Activated T-cell treated with anti-CD3 and anti-CD28 coated beads for 24 hours (primary cell): Measurements from ENCODE around the gene BLNK.

Experiments
- DNase-seq: peaks from one replicate; pipeline ENCODE4 v3.0.0-alpha.2; 2020; ENCODE audit warnings: low read depth

The BLNK gene

GRCh38 chr10:96261930-96262329 lies 9.4 kb downstream of the BLNK start:
- DNase-seq: no peak

DNA sequence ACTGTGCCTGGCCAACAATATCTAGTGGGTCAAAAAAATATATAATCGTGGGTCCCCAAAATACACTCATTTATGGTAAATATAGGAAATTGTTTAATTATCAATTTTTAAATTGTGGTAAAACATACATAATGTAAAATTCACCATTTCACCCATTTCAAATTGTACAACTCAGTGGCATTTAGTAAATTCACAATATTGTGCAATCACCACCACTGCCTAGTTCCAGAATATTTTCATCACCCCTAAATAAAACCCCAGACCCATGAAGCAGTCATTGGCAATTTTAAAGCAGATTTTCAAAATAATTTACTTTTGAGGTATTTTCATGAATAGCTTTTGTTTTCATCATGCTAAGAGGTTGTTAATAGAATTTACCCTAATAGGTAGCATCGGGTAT lies 10.2 kb downstream of the BLNK start:
- DNase-seq: no peak

GRCh38 chr10:96260014-96260413 lies 11.4 kb downstream of the BLNK start:
- DNase-seq: no peak

- DNase-seq: no peak
Measured at GRCh38 chr10:96259150-96259549, 12.2 kb downstream of the BLNK start.

DNA sequence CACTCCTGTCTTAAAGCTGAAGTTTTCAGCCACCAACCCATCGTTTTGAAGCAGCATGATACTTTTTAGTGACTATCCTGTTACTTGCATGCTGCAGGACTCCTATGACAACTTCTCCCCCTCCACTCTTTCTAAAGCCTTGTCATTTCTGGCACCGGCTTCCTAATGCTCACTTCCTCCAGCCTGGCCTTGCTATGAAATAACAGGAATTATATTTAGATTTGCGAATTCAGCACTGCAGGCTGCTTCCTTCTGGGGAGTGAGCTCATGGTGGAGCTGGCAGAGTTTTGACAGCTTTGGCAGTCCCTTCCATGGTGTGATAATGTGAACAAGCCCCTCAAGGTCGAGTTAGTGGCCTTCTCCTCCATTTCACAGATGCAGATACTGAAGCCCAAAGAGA lies 13.4 kb downstream of the BLNK start:
- DNase-seq: no peak

DNA sequence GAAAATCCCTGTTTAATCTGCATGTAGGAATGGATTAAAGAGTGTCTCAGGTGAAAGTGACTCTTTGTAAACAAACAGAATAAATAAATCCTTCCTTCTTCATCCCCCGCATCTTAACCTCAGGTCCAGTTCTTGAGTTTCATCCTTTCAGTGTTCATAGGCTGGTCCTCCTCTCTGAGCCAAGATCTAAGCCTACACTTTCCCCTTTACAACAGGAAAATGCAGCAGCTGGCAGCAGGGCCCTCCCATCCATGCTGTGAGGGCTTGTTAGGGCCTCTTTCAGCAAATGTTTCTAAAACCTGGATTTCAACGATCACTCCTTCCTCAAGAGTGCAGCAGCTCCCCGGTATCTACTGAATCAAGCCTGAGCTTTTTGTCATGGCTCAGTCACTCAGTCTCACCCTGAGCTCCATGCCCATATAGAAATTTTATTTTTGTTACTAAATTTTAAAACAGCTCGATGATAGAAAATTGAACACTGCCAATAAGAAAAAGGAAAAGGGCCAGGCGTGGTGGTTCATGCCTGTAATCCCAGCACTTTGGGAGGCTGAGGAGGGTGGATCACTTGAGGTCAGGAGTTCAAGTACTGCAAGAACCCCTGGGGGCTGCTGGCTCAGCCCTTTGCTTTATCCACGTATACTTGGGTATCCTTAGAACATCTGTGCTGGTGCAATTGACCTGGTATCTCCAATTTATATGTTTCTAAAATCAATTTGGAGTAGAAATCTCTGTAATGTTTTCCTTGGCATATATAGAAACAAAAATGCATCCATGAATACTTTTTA lies 15.6 kb downstream of the BLNK start:
- DNase-seq: no peak

GRCh38 chr10:96254976-96255375 lies 16.4 kb downstream of the BLNK start:
- no peak for DNase-seq

- no peak for DNase-seq
Measured at GRCh38 chr10:96252730-96253129, 18.6 kb downstream of the BLNK start.

DNA sequence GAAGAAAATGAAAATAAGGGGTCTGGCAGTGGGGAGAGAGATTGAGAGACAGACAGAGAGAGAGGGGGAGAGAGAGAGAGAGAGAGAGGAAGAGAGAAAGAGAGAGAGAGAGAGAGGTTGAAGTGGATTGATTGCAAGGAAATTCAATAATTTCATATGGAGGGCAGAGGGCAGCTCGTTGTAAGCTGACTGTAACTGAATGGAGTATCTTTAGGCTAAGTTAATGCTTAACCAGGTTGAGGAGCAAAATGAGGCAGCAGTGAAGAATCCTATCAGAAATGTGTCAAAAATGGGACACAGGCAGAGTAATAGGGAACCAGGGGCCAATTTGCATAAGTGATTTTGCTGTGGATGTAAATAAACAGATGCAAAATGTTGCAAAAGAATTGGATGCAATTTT lies 21.0 kb downstream of the BLNK start:
- no peak for DNase-seq

DNA sequence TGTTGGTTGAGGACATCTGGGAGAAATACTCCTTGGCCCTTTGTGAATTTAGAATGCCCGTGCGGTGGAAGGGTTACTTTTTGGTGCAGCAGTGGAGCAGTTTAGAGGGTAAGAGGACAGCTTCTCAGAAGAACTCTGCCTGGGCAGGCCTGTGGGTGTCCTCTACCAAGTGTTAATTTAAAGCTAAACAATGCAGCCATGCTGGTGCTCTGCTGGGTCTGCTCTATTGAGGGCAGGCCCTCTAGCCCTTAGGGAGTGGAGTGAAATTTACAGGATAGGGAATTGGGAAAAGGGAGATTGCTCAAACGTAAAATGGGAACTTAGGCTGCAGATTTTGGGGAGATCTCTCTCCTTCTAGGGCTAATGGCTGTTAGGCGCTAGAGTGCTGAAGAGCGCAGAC lies 22.1 kb downstream of the BLNK start:
- no peak for DNase-seq

DNA sequence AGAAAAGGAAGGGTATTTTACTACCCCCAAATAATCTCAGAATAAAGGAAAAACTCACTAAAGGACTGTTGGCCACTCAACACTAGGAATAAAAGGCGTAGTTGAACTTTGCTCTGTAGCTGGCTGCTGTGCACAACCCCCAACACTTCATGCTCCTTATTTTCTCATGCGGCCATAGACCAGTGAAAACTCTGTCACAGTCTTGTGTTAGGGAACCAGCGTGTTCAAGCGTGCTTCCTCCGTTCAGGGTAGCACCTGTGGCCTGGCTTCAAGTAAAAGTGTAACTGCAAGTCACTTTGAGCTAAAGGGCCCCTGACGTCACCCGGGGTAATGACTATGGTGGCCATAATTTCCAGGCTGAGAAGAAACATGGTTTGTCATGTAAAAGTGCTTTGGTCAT lies 27.0 kb downstream of the BLNK start:
- DNase-seq: no peak

GRCh38 chr10:96243296-96243695 lies 28.1 kb downstream of the BLNK start:
- DNase-seq: no peak

- DNase-seq: no peak
Measured at GRCh38 chr10:96242822-96243221, 28.5 kb downstream of the BLNK start.

- DNase-seq: no peak
Measured at GRCh38 chr10:96238646-96239623, 32.4 kb downstream of the BLNK start.

- DNase-seq: no peak
Measured at GRCh38 chr10:96236876-96237275, 34.5 kb downstream of the BLNK start.

GRCh38 chr10:96236090-96236478 lies 35.3 kb downstream of the BLNK start:
- no peak for DNase-seq

- no peak for DNase-seq
Measured at GRCh38 chr10:96235326-96236089, 35.9 kb downstream of the BLNK start.

DNA sequence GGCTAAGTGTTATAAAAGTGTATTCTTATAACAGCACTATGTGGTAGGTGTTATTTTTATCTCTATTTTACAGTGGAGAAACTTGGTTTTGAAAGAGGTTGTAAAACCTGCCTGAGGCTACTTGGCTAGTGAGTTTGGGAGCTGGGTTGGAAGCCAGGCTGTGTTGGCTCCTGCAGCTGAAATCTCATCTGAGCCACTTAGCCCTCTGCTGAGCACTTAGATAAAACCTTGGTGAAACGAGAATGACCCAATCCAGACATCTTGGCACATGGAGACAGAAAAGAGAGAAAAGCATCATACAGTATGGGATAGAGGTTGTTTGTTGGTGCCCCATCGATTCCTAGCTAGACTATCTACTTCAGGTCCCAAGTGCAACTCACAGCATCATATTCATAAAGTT lies 37.4 kb downstream of the BLNK start:
- DNase-seq: no peak

DNA sequence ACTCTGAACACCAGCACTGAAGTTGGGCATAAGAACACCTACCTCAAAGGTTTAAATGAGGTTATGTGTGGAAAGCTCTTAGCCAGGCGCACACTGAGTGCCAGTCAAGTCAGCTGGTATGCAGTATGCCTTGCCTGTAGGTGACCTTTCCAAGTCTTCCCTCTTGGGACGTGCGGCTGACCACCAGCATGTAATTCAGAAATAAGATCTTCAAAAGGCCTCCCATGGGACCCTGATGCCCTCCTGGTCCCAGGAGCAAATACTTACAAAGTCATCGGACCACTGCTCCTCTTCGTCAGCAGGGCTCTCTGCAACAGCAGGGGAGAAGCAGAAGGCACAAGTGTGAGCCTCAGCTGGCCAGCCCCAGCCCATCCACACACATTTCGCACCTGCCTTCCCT lies 40.8 kb downstream of the BLNK start:
- no peak for DNase-seq

DNA sequence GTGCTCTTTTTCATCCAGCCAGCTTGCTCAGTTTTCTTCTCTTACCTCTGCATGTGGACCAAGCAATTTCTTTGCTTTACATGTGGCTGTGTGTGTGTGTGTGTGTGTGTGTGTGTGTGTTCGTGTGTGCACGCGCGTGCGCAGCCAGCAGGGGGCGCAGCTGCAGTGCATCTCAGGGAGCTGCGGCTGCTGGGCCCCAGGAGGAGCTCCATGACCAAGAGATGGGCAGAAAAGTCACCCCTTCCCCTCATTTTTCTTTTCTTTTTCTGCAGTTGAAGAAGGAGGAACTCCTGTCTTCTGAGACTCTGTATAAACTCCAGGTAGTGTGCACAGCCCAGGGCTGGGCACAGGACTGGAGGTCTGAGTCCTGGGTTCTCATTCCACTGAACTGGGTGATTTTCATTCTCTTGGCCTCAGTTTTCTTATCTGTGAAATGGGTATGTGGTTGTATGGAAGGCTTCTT lies 41.8 kb downstream of the BLNK start:
- peak; percentile 54 for DNase-seq

DNA sequence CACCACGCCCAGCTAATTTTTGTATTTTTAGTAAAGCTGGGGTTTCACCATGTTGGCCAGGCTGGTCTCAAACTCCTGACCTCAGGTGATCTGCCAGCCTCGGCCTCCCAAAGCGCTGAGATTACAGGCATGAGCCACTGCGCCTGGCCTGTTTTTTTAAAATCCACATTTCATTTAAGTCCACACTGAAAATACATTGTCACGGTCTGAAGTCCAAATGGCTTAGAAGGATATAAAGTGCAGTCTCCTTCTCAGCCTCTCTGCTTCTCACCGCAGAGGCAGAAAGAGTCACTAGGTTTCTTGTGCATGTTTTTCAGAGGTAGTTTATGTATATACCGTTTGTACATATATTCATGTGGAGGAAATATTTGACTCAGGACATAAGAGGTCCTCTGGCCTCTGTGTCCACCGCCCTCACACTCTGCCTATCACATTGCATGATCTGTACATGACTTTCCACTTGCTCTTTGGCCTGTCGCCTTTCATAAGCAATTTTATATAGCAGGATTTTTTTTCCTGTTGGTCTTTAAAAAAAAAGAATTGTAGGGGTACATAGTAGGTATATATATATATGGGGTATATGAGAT lies 42.9 kb downstream of the BLNK start:
- DNase-seq: no peak

- DNase-seq: no peak
Measured at GRCh38 chr10:96227206-96227605, 44.2 kb downstream of the BLNK start.
